ENCODE measurements around the gene C14orf132.

DNA sequence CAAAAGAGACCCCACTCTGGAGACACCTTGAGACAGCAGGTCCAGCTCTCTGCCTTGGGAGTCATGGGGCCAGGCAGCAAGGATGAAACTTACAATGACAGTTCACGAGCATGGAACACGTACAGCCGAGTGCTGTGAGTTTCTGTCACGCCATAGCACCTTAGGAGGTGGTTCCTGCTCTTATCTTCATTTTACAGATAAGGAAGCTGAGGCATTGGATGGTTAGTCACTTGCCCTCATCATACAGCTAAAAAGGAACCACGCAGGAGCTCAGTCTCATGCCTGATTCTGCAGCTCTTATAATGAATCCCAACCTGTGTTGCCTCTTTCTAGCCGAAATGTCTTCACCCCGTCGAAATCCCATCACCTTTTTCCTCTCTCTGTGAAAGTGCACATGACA lies 39.9 kb downstream of the C14orf132 start:
- no peak for TF ChIP-seq EZH2phosphoT487 (IDR thresholded peaks at IDR 0.05; ENCODE audit: low read depth, severe bottlenecking, unreplicated experiment)
- TF ChIP-seq, protein P1, sequence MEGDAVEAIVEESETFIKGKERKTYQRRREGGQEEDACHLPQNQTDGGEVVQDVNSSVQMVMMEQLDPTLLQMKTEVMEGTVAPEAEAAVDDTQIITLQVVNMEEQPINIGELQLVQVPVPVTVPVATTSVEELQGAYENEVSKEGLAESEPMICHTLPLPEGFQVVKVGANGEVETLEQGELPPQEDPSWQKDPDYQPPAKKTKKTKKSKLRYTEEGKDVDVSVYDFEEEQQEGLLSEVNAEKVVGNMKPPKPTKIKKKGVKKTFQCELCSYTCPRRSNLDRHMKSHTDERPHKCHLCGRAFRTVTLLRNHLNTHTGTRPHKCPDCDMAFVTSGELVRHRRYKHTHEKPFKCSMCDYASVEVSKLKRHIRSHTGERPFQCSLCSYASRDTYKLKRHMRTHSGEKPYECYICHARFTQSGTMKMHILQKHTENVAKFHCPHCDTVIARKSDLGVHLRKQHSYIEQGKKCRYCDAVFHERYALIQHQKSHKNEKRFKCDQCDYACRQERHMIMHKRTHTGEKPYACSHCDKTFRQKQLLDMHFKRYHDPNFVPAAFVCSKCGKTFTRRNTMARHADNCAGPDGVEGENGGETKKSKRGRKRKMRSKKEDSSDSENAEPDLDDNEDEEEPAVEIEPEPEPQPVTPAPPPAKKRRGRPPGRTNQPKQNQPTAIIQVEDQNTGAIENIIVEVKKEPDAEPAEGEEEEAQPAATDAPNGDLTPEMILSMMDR (IDR thresholded peaks at IDR 0.05; ENCODE audit: poor library complexity): no peak
- no peak for TF ChIP-seq EZH2 (IDR thresholded peaks at IDR 0.05; ENCODE audit: borderline replicate concordance)
